COLO668 (cell line): Measurements from ENCODE around the gene FREY1.

Experiments used
- DNase-seq: peaks from one replicate; lab custom pipeline; 2025; ENCODE audit not compliant: unreplicated experiment; lab: John Stamatoyannopoulos, UW

FREY1 gene

GRCh38 chr11:45896422-45896984, 10.6 kb downstream of the FREY1 start:
- peak; percentile 95 for DNase-seq

DNA sequence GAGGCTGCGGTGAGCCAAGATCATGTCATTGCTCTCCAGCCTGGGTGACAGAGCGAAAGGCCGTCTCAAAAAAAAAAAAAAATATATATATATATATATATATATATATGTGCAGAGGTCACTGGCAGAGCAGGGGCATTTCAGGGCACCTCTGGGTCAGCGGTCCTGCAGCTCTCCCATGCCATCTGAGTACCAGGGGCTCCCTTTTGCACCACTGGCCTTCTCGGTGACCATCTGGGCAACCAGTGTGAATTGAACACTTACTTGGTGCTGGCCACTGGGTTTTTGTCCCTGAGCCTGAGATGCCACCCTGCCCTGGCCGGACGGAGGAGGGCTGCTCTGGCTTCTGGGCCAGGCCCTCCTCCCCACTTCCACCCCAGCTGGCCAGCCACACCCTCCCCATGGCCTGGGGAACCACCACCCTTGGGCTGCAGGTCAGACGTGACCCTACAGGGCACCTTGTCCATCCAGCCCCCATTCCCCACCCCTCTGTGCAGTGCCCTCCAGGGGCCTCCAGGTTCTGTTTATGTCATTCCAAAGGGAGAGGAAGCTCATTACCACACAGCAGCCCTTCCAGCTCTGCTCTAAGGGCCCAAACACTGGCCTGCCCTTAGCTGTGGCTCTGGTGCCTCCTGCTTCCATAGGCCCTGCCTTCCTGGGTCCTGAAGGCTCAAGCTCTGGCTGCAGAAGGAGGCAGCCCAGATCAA, 11.4 kb downstream of the FREY1 start:
- DNase-seq: peak; percentile 38

- no peak for DNase-seq
Observed at GRCh38 chr11:45894555-45895247, 12.4 kb downstream of the FREY1 start.

DNA sequence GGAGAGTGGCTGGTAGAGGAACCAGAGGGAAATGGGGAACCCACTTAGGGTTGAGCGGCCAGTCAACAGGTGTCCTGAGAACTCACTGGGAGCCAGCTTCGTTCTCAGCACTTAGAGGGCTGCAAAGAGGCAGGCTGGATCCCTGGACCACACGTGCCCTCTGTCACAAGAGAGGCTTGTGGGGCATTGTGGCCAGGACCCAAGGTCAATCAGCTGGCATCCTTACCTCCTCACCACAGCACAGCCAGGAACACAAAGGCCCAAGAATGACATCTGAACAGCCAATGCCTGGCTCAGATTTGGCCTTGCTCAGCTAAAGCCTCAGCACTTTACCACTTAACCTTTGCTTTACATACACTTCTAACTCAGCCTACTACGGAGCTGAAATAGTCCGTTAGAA, 14.2 kb downstream of the FREY1 start:
- DNase-seq: no peak

DNA sequence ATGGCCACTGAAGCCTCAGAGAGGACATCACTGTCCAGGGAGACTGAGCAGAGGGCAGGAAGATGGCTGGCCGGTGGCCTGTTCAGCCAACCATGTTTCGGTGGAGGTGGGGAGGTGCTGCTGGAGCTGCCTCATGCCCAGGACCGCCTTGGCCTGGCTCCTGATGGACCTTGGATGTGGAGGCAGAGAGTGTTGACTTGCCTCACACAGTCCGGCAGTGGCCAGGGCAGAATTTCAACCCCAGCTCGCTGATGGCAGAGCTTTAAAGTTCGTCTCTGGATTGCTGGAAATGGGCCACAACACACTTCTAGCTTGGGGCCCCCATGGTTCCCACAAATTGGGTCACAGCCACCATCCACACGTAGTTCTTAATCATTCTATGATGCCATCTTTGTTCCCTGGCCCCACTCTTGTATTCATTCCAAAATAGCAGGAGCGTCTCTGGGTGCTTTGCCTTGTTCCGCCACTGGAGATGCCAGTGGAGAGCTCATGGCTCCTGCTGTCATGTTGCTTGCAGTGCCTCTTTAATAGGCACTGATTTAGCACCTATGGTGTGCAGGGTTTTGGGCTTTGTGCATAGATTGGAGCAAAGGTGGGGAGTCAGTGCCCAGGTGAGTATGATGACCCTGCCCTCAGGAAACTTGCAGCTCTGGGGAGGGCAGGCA, 16.1 kb downstream of the FREY1 start:
- DNase-seq: no peak

GRCh38 chr11:45889966-45890365, 17.1 kb downstream of the FREY1 start:
- DNase-seq: no peak

- no peak for DNase-seq
Observed at GRCh38 chr11:45889555-45889954, 17.5 kb downstream of the FREY1 start.

DNA sequence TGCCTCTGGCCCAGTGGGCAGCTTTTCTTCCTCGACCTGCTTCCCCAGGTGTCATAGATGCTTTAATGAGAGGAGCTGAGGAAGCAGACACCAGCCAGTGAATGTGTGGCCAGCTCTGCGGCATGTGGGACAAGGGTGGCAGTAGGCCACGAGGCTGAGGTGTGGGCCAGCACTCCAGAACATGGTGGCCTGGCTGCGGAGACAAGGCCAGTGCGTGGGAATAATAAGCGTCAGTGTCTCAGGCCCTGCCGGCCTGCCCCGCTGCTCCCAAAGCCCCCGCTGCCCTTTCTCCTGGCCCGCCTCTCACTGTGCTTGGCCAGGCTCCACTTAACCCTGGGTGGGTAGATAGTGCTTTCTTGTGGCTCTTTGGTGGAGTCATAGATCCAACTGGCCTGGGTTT, 19.5 kb downstream of the FREY1 start:
- no peak for DNase-seq

GRCh38 chr11:45886816-45887520, 20.1 kb downstream of the FREY1 start:
- no peak for DNase-seq

GRCh38 chr11:45885921-45886721, 20.9 kb downstream of the FREY1 start:
- DNase-seq: peak; percentile 71

GRCh38 chr11:45885274-45885920, 21.7 kb downstream of the FREY1 start, which contains the start of gene MAPK8IP1:
Gene MAPK8IP1, plus strand, starts transcription at chr11:45885651. Its CDS starts 170 bp downstream, at chr11:45885821.
- DNase-seq: peak; percentile 91

GRCh38 chr11:45884596-45885185, 22.4 kb downstream of the FREY1 start:
- DNase-seq: no peak

DNA sequence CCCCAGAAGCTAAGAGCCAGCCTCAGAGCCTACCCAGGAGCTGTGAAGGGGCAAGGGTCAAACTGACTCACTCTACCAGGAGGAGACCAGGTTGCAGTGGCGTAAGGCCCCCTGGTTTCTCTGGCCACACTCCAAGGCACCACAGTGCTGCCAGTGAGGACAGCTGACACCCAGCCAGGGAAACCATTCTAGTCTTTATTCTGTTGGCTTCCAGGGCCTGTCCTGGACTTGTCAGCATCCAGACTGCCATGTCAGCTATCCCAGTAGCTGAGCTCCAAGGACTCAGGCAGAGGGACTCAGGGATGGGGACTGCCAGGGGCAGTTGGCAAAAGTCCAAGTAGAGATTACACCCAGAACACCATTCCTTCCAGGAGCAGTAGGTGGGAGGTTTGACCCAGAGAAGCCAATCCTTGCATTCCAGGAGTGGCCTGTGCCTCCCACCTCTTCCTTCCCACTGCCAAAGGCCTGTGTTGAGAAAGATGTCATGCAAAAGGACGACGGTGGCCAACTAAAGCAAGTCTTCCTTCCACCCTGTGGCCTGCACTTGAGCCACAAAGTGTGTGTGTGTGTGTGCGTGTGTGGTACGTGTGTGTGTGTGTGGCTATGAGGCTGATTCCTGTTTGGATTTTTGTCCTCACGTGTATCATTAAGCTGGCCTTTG, 25.2 kb downstream of the FREY1 start:
- no peak for DNase-seq

GRCh38 chr11:45880772-45881570, 26.1 kb downstream of the FREY1 start:
- DNase-seq: no peak

DNA sequence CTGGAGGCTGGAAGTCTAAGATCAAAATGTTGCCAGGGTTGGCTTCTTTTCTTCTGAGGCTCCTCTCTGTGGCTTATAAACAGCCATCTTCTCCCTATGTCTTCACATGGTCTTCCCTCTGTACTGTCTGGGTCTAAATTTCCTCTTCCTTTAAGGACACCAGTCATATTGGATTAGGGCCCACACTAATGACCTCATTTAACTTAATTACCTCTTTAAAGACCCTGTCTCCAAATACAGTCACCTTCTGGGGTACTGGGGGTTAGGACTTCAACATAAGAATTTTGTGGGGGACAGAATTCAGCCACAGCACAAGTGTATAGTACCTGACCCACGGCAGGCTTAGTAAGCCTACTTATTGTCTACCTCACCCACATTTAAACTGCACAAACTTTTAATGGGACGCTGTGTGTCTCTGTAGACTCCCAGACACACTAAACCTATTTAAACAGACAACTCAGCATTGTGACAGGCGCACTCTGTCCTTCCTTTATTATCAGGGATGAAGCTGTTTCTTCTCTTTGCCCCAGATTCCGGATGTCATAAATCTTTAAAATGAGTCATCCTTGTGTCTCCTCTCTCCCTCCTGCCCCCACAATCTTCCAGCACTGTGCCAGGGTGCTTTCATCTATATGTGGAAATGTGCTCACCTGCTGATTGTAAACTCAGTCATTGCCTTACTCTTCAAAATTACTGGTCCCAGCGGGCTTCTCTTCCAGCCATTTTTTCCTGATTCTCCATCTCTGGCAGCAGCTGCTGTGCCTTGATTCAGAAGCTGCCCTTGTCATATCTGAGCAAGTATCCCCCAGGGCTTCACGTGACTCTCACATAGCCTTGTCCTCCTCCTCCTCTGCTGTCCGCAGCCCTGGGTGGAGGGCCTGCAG, 27.0 kb downstream of the FREY1 start:
- peak; percentile 59 for DNase-seq

DNA sequence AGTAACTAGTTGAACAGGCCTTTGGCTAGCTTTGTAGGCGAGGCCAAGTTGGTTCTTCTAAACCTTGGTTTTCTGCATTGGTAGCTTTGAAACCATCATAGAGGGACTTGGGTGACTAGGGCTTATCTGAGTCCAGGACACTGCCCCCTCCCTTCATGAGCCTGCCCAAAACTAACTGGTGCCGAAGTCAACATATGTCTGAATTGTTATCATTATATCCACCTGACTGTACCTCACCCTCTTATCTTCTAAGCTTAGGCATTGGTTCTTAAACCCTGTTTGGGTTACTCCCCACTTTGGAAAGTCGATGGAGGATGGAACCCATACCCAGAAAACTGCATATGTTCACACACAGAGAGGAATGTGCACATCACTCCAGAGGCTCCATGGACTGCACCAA, 29.2 kb downstream of the FREY1 start:
- DNase-seq: no peak

DNA sequence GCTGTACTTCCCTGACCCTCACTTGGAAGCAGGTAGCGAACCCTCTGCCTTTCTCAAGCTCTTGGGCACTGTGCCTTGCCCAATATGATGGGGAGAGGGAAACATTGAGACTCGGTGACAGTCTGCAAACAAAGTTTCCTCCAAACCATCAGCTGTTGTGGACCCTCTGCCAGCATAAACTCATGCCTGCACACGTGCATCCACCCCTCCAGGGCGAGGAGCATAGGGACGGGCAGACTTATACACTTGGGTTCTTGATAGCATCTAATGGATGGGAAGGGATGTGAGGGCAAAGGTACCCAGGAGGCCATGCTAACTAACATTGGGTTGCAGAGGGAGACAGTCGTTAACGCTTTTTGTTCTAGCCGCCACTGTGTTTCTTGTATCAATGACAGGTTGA, 29.9 kb downstream of the FREY1 start:
- no peak for DNase-seq
